A673 (cell line): ENCODE measurements around the gene ZNF500.

Experiments
- EZH2 ChIP-seq: fragments of 200-600 bp; sonication (generic); IDR thresholded peaks from 2 replicates; pipeline ENCODE4 v1.6.1; 2017; ENCODE audit warnings: borderline replicate concordance, low read depth, mild to moderate bottlenecking, mixed read lengths, antibody characterized with exemption, low read length; ENCODE audit not compliant: poor library complexity, severe bottlenecking
- TF ChIP-seq, protein P1 (sequence below): fragments of 300-800, 200-600 bp; sonication (generic); conservative IDR thresholded peaks from 2 replicates; pipeline ENCODE4 v1.5.1; 2017; ENCODE audit warnings: low read depth, mild to moderate bottlenecking, antibody characterized with exemption, low read length, moderate library complexity, mixed read lengths

DNA sequence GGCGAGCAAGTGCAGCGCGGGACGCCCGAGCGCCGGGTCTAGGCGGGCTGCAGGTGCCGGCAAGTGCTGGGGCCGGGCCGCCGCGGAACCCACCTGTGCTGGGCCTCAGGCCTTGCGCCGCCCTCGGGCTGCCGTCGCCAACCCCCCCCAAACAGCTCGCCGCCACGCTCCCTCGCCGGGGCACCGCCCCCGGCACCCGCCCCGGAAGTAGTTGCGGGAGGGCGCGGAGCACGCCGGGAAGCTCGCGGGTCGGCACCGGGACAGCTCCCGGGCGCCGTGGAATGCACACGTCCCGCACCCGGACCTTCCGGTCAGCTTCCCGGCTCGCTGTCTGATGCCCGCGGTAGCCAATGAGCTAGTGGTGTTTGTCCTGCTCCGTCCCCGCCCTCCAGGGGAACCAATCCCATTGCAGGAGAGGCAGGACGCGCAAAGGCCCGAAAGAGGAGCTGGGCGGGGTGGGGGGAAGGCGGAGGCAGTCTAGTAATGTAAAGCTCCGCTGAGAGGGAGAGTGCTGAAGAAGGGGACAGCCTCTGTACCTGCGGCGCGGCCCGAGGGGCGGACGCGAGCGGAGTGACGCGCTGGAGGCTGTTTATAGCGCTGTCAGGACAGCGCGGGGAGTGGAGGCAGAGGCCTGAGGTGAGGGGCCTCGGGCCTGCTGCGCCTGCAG is 32.8 kb downstream of the ZNF500 start, which contains the start of the genes ANKS3 and DNAAF8:
- TF ChIP-seq, protein P1, sequence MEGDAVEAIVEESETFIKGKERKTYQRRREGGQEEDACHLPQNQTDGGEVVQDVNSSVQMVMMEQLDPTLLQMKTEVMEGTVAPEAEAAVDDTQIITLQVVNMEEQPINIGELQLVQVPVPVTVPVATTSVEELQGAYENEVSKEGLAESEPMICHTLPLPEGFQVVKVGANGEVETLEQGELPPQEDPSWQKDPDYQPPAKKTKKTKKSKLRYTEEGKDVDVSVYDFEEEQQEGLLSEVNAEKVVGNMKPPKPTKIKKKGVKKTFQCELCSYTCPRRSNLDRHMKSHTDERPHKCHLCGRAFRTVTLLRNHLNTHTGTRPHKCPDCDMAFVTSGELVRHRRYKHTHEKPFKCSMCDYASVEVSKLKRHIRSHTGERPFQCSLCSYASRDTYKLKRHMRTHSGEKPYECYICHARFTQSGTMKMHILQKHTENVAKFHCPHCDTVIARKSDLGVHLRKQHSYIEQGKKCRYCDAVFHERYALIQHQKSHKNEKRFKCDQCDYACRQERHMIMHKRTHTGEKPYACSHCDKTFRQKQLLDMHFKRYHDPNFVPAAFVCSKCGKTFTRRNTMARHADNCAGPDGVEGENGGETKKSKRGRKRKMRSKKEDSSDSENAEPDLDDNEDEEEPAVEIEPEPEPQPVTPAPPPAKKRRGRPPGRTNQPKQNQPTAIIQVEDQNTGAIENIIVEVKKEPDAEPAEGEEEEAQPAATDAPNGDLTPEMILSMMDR = no peak
- no peak for TF ChIP-seq EZH2
